GM23338 (cell line): ENCODE data around the gene DMD. TPM values are rescaled to one million over a fixed set of nuclear protein-coding genes. Genes with fewer than 3 reads are reported as not detected.

Experiments used
- ATAC-seq: fragments of 200-7000 bp; cut with Tn5 transposase; 3 replicates; pipeline ENCODE4 v1.9.1; 2020
- DNase-seq: peaks from one replicate; pipeline ENCODE4 v3.0.0-alpha.2; 2015; ENCODE audit warnings: low spot score
- H2AFZ ChIP-seq: fragments of 200-600 bp; sonication (generic); 2 replicates; pipeline ENCODE4 v1.8.0; 2016; ENCODE audit warnings: antibody characterized with exemption, mild to moderate bottlenecking, moderate library complexity
- H3F3A ChIP-seq: fragments of 200-600 bp; sonication (generic); replicated peaks from 2 replicates; pipeline ENCODE4 v1.8.0; 2017; ENCODE audit warnings: antibody characterized with exemption, mixed run types, low read depth
- H3K27ac ChIP-seq: fragments of 200-600 bp; sonication (generic); 2 replicates; pipeline ENCODE4 v1.6.1; 2016; ENCODE audit warnings: low read depth
- H3K27me3 ChIP-seq: fragments of 200-600 bp; sonication (generic); 2 replicates; pipeline ENCODE4 v1.8.0; 2016; ENCODE audit warnings: mild to moderate bottlenecking, mixed run types, moderate library complexity; ENCODE audit not compliant: insufficient read depth
- H3K36me3 ChIP-seq: fragments of 200-600 bp; sonication (generic); 2 replicates; pipeline ENCODE4 v1.8.0; 2016; ENCODE audit warnings: mild to moderate bottlenecking; ENCODE audit not compliant: insufficient read depth
- H3K4me1 ChIP-seq: fragments of 200-600 bp; sonication (generic); 2 replicates; pipeline ENCODE4 v1.8.0; 2016; ENCODE audit warnings: mild to moderate bottlenecking, moderate library complexity; ENCODE audit not compliant: insufficient read depth
- H3K4me2 ChIP-seq: fragments of 200-600 bp; sonication (generic); 2 replicates; pipeline ENCODE4 v1.7.1; 2017; ENCODE audit warnings: mixed run types
- H3K4me3 ChIP-seq: fragments of 200-600 bp; sonication (generic); 2 replicates; pipeline ENCODE4 v1.6.1; 2016; ENCODE audit warnings: mixed run types
- H3K79me2 ChIP-seq: fragments of 200-600 bp; sonication (generic); replicated peaks from 2 replicates; pipeline ENCODE4 v1.8.0; 2017; ENCODE audit warnings: mild to moderate bottlenecking; ENCODE audit not compliant: insufficient read depth
- H3K9me2 ChIP-seq: fragments of 200-600 bp; sonication (generic); 2 replicates; pipeline ENCODE4 v1.8.0; 2017; ENCODE audit not compliant: insufficient read depth
- H4K20me1 ChIP-seq: fragments of 200-600 bp; sonication (generic); replicated peaks from 2 replicates; pipeline ENCODE4 v1.8.0; 2017; ENCODE audit warnings: mild to moderate bottlenecking; ENCODE audit not compliant: insufficient read depth
- H3K27ac Mint-ChIP-seq: 2 replicates; pipeline ENCODE4 v1.8.0; 2020; ENCODE audit warnings: inconsistent platforms, mild to moderate bottlenecking, moderate library complexity, mixed read lengths
- H3K27me3 Mint-ChIP-seq: 3 replicates; pipeline ENCODE4 v1.8.0; 2022; ENCODE audit warnings: low read depth, mild to moderate bottlenecking, moderate library complexity, mixed read lengths, inconsistent platforms; ENCODE audit not compliant: insufficient read depth, poor library complexity
- H3K36me3 Mint-ChIP-seq: 3 replicates; pipeline ENCODE4 v1.8.0; 2021; ENCODE audit warnings: low read depth, mild to moderate bottlenecking, inconsistent platforms, moderate library complexity, mixed read lengths
- H3K4me1 Mint-ChIP-seq: 3 replicates; pipeline ENCODE4 v1.8.0; 2020; ENCODE audit warnings: mild to moderate bottlenecking, inconsistent platforms, mixed read lengths
- H3K4me3 Mint-ChIP-seq: 3 replicates; pipeline ENCODE4 v1.8.0; 2021; ENCODE audit warnings: moderate library complexity, mild to moderate bottlenecking, inconsistent platforms, mixed read lengths
- H3K9me3 Mint-ChIP-seq: 3 replicates; pipeline ENCODE4 v1.8.0; 2020; ENCODE audit warnings: moderate library complexity, mild to moderate bottlenecking, inconsistent platforms, mixed read lengths
- CREB1 ChIP-seq: fragments of 250-450 bp; sonication (Bioruptor Pico); IDR thresholded peaks from 2 replicates; pipeline ENCODE4 v1.5.0; 2020; ENCODE audit warnings: low read depth, mild to moderate bottlenecking, moderate library complexity
- EZH2 ChIP-seq: fragments of 200-600 bp; sonication (generic); IDR thresholded peaks from one replicate; pipeline ENCODE4 v1.8.0; 2017; ENCODE audit warnings: antibody characterized with exemption, mild to moderate bottlenecking, low read depth; ENCODE audit not compliant: unreplicated experiment
- EZH2phosphoT487 ChIP-seq: fragments of 200-600 bp; sonication (generic); IDR thresholded peaks from one replicate; pipeline ENCODE4 v1.8.1; 2018; ENCODE audit warnings: antibody characterized with exemption; ENCODE audit not compliant: unreplicated experiment
- JUNB ChIP-seq: IDR thresholded peaks from one replicate; pipeline ENCODE4 v1.6.1; 2016; ENCODE audit warnings: antibody characterized with exemption; ENCODE audit not compliant: unreplicated experiment
- NANOG ChIP-seq: IDR thresholded peaks from 2 replicates; pipeline ENCODE4 v1.6.1; 2016; ENCODE audit warnings: antibody characterized with exemption, borderline replicate concordance
- POLR2AphosphoS5 ChIP-seq: IDR thresholded peaks from 2 replicates; pipeline ENCODE4 v1.6.1; 2016; ENCODE audit warnings: antibody characterized with exemption, low read depth
- ZNF331 ChIP-seq: fragments of 250-450 bp; sonication (Bioruptor Pico); IDR thresholded peaks from 2 replicates; pipeline ENCODE4 v1.5.0; 2020; ENCODE audit warnings: low read depth, mild to moderate bottlenecking, moderate library complexity
- polyA plus RNA-seq: library from polyadenylated mRNA; unstranded; fragments of >200 nt; fragmentation: Nextera tagmentation; extraction: Ambion mirVana; gene quantifications from 2 replicates; pipeline ENCODE4 v1.2.1, GENCODE V29; 2016
- total RNA-seq: library from RNA; depleted of rRNA; stranded (reverse); fragments of >200 nt; shearing (Covaris generic); gene quantifications from 2 replicates; pipeline ENCODE4 v1.2.3, GENCODE V29; 2014
- TF ChIP-seq, protein P1 (sequence below): fragments of 250-450 bp; sonication (Bioruptor Pico); IDR thresholded peaks from 2 replicates; pipeline ENCODE4 v1.5.0; 2020; ENCODE audit warnings: mild to moderate bottlenecking, moderate library complexity
- TF ChIP-seq, protein P2 (sequence below): IDR thresholded peaks from one replicate; pipeline ENCODE4 v1.6.1; 2018; ENCODE audit warnings: antibody characterized with exemption; ENCODE audit not compliant: unreplicated experiment
- TF ChIP-seq, protein P3 (sequence below): IDR thresholded peaks from 2 replicates; pipeline ENCODE4 v1.6.1; 2016; ENCODE audit warnings: antibody characterized with exemption

DMD gene
- total and polyA plus RNA-seq, 2 experiments from 2014 or later = 4.5 to 7.6 TPM

DNA sequence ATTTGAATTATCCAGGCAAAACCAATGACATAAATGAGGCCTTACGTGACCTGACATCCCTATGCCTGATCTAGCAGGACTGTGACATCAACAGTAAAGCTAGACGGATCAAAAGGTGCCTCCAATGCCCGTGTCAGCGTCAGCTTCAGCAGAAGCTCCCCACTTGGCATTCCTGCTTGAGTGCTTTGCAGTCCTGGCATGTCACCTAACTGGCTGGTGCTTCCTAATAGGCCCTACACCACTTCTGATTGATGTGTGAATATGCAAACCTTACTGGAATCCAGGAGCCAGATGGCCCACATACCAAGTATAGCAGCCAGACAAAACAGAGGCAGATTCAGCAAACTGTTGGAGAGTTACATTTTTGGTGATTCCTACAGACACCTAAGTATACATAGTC is 224.2 kb downstream of the DMD start:
- H2AFZ ChIP-seq = no peak overlapping the region
- Mint-ChIP-seq H3K4me1 (peaks cover 5% of the 10 kb centered on the region; the same call in 1 of the 3 replicates), H3K27ac (no peak overlapping the region), H3K4me3 (no peak overlapping the region), H3K9me3 (no peaks in the 10 kb centered on the region), H3K36me3 (no peaks in the 10 kb centered on the region), H3K27me3 (no peaks in the 10 kb centered on the region)
- peak; percentile 76 for ATAC-seq
- H3K36me3 ChIP-seq = no peaks in the 10 kb centered on the region
- DNase-seq = peak; percentile 73
- TF ChIP-seq, protein P1, sequence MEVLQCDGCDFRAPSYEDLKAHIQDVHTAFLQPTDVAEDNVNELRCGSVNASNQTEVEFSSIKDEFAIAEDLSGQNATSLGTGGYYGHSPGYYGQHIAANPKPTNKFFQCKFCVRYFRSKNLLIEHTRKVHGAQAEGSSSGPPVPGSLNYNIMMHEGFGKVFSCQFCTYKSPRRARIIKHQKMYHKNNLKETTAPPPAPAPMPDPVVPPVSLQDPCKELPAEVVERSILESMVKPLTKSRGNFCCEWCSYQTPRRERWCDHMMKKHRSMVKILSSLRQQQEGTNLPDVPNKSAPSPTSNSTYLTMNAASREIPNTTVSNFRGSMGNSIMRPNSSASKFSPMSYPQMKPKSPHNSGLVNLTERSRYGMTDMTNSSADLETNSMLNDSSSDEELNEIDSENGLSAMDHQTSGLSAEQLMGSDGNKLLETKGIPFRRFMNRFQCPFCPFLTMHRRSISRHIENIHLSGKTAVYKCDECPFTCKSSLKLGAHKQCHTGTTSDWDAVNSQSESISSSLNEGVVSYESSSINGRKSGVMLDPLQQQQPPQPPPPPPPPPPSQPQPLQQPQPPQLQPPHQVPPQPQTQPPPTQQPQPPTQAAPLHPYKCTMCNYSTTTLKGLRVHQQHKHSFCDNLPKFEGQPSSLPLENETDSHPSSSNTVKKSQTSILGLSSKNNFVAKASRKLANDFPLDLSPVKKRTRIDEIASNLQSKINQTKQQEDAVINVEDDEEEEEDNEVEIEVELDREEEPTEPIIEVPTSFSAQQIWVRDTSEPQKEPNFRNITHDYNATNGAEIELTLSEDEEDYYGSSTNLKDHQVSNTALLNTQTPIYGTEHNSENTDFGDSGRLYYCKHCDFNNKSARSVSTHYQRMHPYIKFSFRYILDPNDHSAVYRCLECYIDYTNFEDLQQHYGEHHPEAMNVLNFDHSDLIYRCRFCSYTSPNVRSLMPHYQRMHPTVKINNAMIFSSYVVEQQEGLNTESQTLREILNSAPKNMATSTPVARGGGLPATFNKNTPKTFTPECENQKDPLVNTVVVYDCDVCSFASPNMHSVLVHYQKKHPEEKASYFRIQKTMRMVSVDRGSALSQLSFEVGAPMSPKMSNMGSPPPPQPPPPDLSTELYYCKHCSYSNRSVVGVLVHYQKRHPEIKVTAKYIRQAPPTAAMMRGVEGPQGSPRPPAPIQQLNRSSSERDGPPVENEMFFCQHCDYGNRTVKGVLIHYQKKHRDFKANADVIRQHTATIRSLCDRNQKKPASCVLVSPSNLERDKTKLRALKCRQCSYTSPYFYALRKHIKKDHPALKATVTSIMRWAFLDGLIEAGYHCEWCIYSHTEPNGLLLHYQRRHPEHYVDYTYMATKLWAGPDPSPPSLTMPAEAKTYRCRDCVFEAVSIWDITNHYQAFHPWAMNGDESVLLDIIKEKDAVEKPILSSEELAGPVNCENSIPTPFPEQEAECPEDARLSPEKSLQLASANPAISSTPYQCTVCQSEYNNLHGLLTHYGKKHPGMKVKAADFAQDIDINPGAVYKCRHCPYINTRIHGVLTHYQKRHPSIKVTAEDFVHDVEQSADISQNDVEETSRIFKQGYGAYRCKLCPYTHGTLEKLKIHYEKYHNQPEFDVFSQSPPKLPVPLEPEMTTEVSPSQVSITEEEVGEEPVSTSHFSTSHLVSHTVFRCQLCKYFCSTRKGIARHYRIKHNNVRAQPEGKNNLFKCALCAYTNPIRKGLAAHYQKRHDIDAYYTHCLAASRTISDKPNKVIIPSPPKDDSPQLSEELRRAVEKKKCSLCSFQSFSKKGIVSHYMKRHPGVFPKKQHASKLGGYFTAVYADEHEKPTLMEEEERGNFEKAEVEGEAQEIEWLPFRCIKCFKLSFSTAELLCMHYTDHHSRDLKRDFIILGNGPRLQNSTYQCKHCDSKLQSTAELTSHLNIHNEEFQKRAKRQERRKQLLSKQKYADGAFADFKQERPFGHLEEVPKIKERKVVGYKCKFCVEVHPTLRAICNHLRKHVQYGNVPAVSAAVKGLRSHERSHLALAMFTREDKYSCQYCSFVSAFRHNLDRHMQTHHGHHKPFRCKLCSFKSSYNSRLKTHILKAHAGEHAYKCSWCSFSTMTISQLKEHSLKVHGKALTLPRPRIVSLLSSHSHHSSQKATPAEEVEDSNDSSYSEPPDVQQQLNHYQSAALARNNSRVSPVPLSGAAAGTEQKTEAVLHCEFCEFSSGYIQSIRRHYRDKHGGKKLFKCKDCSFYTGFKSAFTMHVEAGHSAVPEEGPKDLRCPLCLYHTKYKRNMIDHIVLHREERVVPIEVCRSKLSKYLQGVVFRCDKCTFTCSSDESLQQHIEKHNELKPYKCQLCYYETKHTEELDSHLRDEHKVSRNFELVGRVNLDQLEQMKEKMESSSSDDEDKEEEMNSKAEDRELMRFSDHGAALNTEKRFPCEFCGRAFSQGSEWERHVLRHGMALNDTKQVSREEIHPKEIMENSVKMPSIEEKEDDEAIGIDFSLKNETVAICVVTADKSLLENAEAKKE (CRISPR knock-in tag) = no peak
- TF ChIP-seq NANOG = peak; percentile 55; the same call in 1 of the 2 replicates
- no peak for TF ChIP-seq JUNB
- H3K9me2 ChIP-seq = no peaks in the 10 kb centered on the region
- no peaks in the 10 kb centered on the region for H4K20me1 ChIP-seq
- H3K27ac ChIP-seq = peak overlapping the region; percentile 55; the same call in 1 of the 2 replicates
- no peaks in the 10 kb centered on the region for H3K79me2 ChIP-seq
- peak overlapping the region; percentile 9; the same call in 1 of the 2 replicates for H3K4me2 ChIP-seq
- H3K27me3 ChIP-seq = no peaks in the 10 kb centered on the region
- no peaks in the 10 kb centered on the region; the same call in 1 of the 2 replicates for H3K4me1 ChIP-seq
- no peak overlapping the region for H3K4me3 ChIP-seq
- no peaks in the 10 kb centered on the region for H3F3A ChIP-seq

DNA sequence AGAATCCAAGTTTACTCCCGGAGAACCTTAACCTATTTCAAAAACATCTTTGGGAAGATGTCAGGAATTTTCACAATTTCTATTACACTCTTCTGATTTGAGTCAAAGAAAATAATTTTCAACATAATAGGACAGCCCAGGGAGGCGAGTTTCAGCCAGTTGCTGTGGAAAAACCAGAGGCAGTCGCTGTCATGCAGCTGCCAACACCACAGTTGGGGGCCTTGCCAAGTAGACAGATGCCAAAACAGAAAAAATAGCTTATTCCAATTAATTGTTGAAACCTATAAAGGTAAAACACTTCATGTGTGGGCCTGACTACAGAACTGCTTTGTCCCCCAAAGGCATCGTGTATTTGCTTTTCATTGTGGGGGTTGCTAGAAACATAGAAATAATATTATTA is 225.8 kb downstream of the DMD start:
- peaks cover 4% of the 10 kb centered on the region; the same call in 1 of the 3 replicates for H3K4me1 Mint-ChIP-seq
- no peaks in the 10 kb centered on the region for H3K79me2 ChIP-seq

More for the DNA sequence above, 225.8 kb downstream of the DMD start:
- Histone ChIP-seq H3K4me3 (no peak overlapping the region), H3F3A (no peaks in the 10 kb centered on the region), H3K9me2 (no peaks in the 10 kb centered on the region), H3K27ac (no peak overlapping the region), H3K4me2 (no peak overlapping the region), H3K4me1 (no peaks in the 10 kb centered on the region; the same call in 1 of the 2 replicates), H3K36me3 (no peaks in the 10 kb centered on the region), H2AFZ (no peak overlapping the region), H4K20me1 (no peaks in the 10 kb centered on the region), H3K27me3 (no peaks in the 10 kb centered on the region)
- TF ChIP-seq, protein P2, sequence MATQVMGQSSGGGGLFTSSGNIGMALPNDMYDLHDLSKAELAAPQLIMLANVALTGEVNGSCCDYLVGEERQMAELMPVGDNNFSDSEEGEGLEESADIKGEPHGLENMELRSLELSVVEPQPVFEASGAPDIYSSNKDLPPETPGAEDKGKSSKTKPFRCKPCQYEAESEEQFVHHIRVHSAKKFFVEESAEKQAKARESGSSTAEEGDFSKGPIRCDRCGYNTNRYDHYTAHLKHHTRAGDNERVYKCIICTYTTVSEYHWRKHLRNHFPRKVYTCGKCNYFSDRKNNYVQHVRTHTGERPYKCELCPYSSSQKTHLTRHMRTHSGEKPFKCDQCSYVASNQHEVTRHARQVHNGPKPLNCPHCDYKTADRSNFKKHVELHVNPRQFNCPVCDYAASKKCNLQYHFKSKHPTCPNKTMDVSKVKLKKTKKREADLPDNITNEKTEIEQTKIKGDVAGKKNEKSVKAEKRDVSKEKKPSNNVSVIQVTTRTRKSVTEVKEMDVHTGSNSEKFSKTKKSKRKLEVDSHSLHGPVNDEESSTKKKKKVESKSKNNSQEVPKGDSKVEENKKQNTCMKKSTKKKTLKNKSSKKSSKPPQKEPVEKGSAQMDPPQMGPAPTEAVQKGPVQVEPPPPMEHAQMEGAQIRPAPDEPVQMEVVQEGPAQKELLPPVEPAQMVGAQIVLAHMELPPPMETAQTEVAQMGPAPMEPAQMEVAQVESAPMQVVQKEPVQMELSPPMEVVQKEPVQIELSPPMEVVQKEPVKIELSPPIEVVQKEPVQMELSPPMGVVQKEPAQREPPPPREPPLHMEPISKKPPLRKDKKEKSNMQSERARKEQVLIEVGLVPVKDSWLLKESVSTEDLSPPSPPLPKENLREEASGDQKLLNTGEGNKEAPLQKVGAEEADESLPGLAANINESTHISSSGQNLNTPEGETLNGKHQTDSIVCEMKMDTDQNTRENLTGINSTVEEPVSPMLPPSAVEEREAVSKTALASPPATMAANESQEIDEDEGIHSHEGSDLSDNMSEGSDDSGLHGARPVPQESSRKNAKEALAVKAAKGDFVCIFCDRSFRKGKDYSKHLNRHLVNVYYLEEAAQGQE = no peak
- TF ChIP-seq CREB1 (no peak), NANOG (no peak), EZH2phosphoT487 (no peak), ZNF331 (CRISPR knock-in tag) (no peak), EZH2 (no peak), POLR2AphosphoS5 (no peak)
- TF ChIP-seq, protein P3, sequence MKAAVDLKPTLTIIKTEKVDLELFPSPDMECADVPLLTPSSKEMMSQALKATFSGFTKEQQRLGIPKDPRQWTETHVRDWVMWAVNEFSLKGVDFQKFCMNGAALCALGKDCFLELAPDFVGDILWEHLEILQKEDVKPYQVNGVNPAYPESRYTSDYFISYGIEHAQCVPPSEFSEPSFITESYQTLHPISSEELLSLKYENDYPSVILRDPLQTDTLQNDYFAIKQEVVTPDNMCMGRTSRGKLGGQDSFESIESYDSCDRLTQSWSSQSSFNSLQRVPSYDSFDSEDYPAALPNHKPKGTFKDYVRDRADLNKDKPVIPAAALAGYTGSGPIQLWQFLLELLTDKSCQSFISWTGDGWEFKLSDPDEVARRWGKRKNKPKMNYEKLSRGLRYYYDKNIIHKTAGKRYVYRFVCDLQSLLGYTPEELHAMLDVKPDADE = no peak
- Mint-ChIP-seq H3K9me3 (no peaks in the 10 kb centered on the region), H3K4me3 (no peak overlapping the region), H3K36me3 (no peaks in the 10 kb centered on the region), H3K27me3 (no peaks in the 10 kb centered on the region), H3K27ac (no peak overlapping the region)
- DNase-seq (no peak), ATAC-seq (no peak)
